ENCODE data around the gene NAA60. TPM values are rescaled to one million over a fixed set of nuclear protein-coding genes. Genes with fewer than 3 reads are reported as not detected.

Gene NAA60
- total RNA-seq, 2 donors from 2014 or later, result 34.8 to 44.5 TPM

DNA sequence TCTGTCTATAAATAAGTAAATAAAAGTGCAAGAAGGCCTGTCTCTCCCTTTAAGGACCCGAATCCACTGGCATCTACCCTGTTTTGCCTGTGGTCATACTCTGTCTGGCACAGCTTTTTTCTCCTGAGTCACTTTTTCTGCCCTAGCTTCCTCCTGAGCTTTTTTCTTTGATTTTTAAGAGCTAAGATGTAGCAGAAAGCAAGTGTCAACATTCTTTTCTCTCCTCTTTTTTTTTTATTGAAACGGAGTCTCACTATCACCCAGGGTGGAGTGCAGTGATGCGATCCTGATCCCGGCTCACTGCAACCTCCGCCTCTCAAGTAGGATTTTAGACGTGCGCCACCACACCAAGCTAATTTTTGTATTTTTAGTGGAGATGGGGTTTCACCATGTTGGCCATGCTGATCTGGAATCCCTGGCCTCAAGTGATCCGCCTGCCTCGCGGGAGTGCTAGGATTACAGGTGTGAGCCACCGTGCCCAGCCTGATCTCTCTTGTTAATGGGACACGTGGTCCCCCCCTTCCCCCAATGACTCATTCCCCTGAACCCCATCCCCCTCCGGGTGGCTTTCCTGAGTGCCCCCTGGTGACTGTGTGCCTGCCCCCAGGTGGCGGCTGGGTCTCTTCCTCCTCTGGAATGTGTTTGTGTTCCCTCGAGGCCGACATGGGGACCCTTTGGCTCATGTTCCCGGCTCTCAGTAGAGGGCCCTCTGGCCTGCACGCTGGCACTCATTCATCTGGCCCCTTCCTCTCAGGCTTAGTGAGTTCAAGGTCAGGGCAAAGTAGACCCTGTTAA lies 37.6 kb downstream of the NAA60 start:
- ATAC-seq, result no peak
- peaks cover 11% of the 10 kb centered on the region for H3K36me3 Mint-ChIP-seq (ENCODE audit: low read depth)
- peaks cover 2% of the 10 kb centered on the region for H3K4me1 Mint-ChIP-seq
- no peak for DNase-seq
- no peak overlapping the region for H3K27ac Mint-ChIP-seq
- no peaks in the 10 kb centered on the region for H3K9me3 ChIP-seq (ENCODE audit: control insufficient read depth, low read length, poor library complexity, severe bottlenecking)
- no peaks in the 10 kb centered on the region for H3K27me3 Mint-ChIP-seq
- peak overlapping the region; percentile 52 for H3K4me3 Mint-ChIP-seq

DNA sequence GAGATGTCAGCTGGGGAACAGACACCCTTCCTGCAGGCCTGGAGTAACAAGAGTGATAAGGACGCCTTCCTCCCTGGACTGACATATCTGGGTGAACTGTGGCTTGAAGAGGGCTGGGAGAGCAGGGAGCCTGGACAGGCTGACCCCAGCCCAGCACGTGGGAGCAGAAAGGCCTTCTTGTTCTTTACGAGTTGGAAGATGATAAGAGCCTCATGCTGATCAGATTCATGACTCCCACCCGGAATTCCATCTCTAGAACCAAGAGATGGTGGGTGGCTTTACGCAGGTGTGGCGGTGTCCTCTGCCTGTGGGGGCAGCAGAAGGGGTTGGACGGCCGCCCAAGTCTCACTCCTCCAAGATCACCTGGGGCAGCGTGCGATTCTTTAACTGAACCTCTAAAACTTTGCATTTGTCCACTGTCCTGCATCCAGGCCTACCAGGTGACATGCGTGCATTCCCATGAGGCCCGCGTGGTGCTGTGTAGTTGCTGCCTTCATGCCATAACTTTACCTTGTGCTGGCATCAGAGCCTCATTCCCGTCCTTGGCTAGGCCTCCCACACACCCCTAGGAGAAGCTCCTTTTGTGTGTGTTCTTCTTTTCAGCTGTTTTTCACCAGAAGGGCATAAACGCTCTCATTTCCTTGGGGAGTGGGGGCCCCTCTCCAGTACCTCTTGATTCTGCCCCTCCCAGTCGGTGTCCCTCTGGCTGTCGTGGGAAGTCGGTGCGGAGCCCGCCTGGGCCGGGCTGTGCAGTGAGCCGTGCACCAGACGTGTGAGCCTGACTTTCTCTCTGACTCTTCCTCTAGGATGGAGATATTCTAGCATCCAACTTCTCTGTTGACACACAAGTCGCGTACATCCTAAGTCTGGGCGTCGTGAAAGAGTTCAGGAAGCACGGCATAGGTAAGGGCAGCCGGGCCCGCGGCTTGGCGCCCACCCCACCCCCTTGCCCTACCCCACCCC lies 38.5 kb downstream of the NAA60 start:
- Mint-ChIP-seq H3K27ac (no peak overlapping the region), H3K27me3 (no peaks in the 10 kb centered on the region), H3K36me3 (ENCODE audit: low read depth) (peaks cover 11% of the 10 kb centered on the region), H3K4me3 (no peak overlapping the region), H3K4me1 (peaks cover 2% of the 10 kb centered on the region)
- ATAC-seq, result no peak
- H3K9me3 ChIP-seq (ENCODE audit: control insufficient read depth, low read length, poor library complexity, severe bottlenecking), result no peaks in the 10 kb centered on the region
- DNase-seq, result no peak

DNA sequence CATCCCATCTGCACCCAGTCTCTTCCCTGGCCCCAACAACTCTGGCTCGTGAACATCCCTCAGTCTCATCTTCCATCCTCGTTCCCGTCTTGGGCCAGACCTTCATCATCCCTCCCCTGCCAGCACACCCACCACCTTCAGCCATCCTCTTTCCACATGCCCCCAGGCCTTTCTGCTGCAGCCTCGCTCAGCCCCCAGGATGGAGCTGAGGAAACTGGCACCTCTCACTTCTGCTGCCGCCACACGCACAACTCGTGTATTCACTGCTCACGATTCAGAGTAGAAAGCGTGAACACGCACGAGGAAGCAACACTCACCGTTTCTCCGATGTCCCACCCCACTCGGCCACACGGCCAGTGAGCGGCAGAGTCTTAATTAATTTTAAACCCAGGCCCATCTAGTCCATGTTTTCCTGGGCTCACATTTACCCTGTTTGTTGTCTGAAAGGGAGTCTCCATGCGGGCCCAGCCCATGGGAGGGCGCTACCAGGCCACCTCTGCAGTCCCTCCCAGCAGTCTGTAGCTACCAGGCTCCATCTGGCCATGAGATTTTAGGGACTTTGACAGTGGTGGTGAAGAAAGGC lies 39.3 kb downstream of the NAA60 start:
- ATAC-seq (no peak), DNase-seq (no peak)
- peaks cover 2% of the 10 kb centered on the region for H3K4me1 Mint-ChIP-seq
- no peak overlapping the region for H3K4me3 Mint-ChIP-seq
- H3K27ac Mint-ChIP-seq, result peak overlapping the region; percentile 86
- H3K36me3 Mint-ChIP-seq (ENCODE audit: low read depth), result peaks cover 11% of the 10 kb centered on the region
- H3K9me3 ChIP-seq (ENCODE audit: control insufficient read depth, low read length, poor library complexity, severe bottlenecking), result no peaks in the 10 kb centered on the region
- H3K27me3 Mint-ChIP-seq, result no peaks in the 10 kb centered on the region

DNA sequence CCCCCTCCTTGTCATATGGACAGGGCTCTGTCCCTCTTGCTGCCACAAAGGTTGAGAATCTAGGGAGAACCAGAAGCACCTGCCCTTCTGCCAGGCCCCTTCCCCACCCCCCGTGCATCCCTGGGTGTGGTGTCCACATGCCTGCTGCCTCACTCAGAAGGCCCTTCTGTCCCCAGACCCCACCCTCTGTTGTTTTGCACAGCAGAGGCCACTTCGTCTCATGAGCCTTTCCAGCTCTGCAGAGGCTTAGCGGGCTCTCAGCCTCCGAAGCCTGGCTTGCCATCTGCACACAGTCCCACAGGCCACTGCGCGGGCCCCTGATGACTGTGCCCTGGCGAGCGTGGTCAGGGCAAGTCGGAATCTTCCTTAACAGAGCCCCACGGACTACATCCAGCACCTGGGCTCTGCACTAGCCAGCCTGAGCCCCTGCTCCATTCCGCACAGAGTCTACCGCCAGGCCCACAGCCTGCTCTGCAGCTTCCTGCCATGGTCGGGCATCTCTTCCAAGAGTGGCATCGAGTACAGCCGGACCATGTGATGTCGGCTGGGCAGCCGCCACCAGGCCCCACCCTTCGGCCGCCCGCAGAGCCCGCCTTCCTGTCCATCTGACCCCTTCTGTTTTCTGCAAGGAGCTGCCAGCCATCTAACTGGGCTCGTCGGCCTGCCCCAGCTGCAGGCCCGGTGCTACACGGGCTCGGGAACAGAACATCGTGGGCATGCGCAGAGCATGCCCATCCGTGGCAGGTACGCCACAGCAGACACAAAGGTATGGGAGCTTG lies 41.0 kb downstream of the NAA60 start:
- no peaks in the 10 kb centered on the region for H3K9me3 ChIP-seq (ENCODE audit: control insufficient read depth, low read length, poor library complexity, severe bottlenecking)
- DNase-seq, result no peak
- Mint-ChIP-seq H3K4me1 (peaks cover 2% of the 10 kb centered on the region), H3K36me3 (ENCODE audit: low read depth) (peaks cover 9% of the 10 kb centered on the region), H3K27ac (no peak overlapping the region), H3K4me3 (no peak overlapping the region), H3K27me3 (no peaks in the 10 kb centered on the region)
- ATAC-seq, result no peak

- Mint-ChIP-seq H3K27me3 (no peaks in the 10 kb centered on the region), H3K4me1 (peaks cover 2% of the 10 kb centered on the region), H3K36me3 (ENCODE audit: low read depth) (peaks cover 7% of the 10 kb centered on the region), H3K4me3 (no peak overlapping the region), H3K27ac (no peak overlapping the region)
- DNase-seq (no peak), ATAC-seq (no peak)
- no peaks in the 10 kb centered on the region for H3K9me3 ChIP-seq (ENCODE audit: control insufficient read depth, low read length, poor library complexity, severe bottlenecking)
Measured at GRCh38 chr16:3485097-3485745, 41.7 kb downstream of the NAA60 start.

DNA sequence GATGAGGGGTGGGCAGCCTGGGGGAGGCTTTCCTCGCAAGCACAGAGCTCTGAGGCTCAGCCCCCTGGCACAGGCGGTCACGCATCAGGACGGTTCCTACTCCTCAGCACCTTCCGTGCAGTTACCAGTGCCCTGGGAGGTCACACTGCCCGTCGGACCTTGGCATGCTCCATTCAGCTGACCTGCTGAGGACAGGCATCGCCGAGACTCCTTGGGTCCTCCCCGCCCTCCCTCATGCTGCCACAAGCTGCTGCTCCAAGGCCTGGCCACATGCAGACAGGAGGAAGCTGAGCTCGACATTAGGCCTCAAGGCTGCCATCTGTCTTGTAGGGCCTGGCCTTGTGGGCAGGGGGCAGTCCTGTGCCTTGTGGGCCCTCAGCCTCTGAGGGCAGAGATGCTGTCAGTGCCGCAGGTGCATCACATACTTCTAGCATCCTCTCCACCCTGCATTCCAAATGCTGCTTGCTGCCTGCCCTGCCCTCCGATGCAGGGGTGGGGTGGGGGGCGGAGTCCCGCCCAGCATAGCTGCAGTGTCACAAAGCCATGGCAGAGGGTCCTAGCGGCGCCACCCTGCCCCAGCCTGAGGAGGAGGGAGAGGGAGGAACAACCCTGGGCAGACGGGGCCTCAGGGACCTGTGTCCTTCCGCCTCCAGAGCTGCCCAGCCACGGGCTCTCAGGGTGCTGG lies 42.5 kb downstream of the NAA60 start:
- no peaks in the 10 kb centered on the region for H3K27me3 Mint-ChIP-seq
- peaks cover 7% of the 10 kb centered on the region for H3K36me3 Mint-ChIP-seq (ENCODE audit: low read depth)
- H3K9me3 ChIP-seq (ENCODE audit: control insufficient read depth, low read length, poor library complexity, severe bottlenecking), result no peaks in the 10 kb centered on the region
- no peak for ATAC-seq
- peaks cover 2% of the 10 kb centered on the region for H3K4me1 Mint-ChIP-seq
- DNase-seq, result no peak
- H3K4me3 Mint-ChIP-seq, result no peak overlapping the region
- H3K27ac Mint-ChIP-seq, result no peak overlapping the region

DNA sequence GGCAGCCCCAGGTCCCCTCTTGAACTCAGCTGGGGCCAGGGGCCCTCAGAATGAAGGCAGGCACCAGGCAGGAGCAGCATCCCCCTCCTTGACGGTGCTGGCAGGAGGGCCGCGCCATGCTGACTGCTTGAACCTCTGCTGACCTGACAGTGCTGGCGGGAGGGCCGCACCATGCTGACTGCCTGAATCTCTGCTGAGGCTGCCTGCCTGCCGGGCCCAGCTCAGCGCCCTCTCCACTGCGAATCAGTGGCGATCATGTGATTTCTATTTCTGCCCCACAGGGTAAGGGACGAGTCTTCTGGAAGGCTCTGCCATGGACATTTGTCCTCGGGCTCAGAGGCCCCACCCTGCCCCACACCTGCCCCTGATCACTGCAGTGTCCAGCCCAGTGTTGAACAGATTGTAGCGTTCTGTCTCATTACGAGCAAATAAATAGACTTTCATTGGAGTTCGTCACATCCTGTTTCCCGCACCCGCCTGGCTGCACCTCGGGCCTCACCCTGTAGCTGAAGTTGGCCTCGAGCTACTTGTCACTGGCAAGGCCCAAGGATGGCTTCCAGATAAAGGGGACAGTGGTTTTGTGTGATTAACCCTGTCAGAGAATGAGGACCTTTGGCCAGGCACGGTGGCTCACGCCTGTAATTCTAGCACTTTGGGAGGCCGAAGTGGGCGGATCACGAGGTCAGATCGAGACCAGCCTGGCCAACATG lies 43.2 kb downstream of the NAA60 start:
- Mint-ChIP-seq H3K4me3 (no peak overlapping the region), H3K27me3 (no peaks in the 10 kb centered on the region), H3K36me3 (ENCODE audit: low read depth) (peaks cover 7% of the 10 kb centered on the region), H3K4me1 (peaks cover 4% of the 10 kb centered on the region), H3K27ac (no peak overlapping the region)
- ATAC-seq, result no peak
- no peaks in the 10 kb centered on the region for H3K9me3 ChIP-seq (ENCODE audit: control insufficient read depth, low read length, poor library complexity, severe bottlenecking)
- no peak for DNase-seq

- peaks cover 4% of the 10 kb centered on the region for H3K4me1 Mint-ChIP-seq
Measured at GRCh38 chr16:3487521-3488410, 44.3 kb downstream of the NAA60 start.

DNA sequence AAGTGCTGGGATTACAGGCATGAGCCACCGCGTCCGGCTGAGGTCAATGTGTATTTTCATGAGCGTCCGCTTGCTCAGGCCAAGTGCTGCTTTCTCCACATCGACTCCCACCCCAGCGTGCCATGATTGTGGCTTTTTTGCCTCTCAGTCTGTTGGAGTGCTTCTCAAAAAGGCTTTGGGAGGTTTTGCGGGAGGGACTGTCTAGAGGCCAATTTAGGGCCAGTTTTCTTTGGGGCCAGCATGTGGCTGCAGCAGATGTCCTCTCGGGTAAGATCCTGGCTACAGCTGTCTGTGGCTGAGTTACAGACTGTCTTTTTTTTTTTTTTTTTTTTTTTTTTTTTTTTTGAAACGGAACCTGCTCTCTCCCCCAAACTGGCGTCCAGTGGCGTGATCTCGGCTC lies 45.3 kb downstream of the NAA60 start:
- H3K9me3 ChIP-seq (ENCODE audit: control insufficient read depth, low read length, poor library complexity, severe bottlenecking), result no peaks in the 10 kb centered on the region
- H3K4me1 Mint-ChIP-seq, result peaks cover 2% of the 10 kb centered on the region
- no peak overlapping the region for H3K27ac Mint-ChIP-seq
- H3K4me3 Mint-ChIP-seq, result no peak overlapping the region
- H3K36me3 Mint-ChIP-seq (ENCODE audit: low read depth), result peaks cover 2% of the 10 kb centered on the region
- ATAC-seq (no peak), DNase-seq (no peak)
- H3K27me3 Mint-ChIP-seq, result no peaks in the 10 kb centered on the region

More at GRCh38 chr16:3487521-3488410, 44.3 kb downstream of the NAA60 start:
- Mint-ChIP-seq H3K27ac (no peak overlapping the region), H3K36me3 (ENCODE audit: low read depth) (peaks cover 5% of the 10 kb centered on the region), H3K4me3 (peak overlapping the region; percentile 19), H3K27me3 (no peaks in the 10 kb centered on the region)
- H3K9me3 ChIP-seq (ENCODE audit: control insufficient read depth, low read length, poor library complexity, severe bottlenecking), result no peaks in the 10 kb centered on the region
- DNase-seq (no peak), ATAC-seq (no peak)

GRCh38 chr16:3490911-3491629 lies 47.6 kb downstream of the NAA60 start:
- ATAC-seq, result no peak
- H3K36me3 Mint-ChIP-seq (ENCODE audit: low read depth), result no peaks in the 10 kb centered on the region
- H3K4me3 Mint-ChIP-seq, result no peak overlapping the region
- H3K27me3 Mint-ChIP-seq, result no peaks in the 10 kb centered on the region
- H3K4me1 Mint-ChIP-seq, result peaks cover 2% of the 10 kb centered on the region
- peak overlapping the region; percentile 66 for H3K27ac Mint-ChIP-seq
- H3K9me3 ChIP-seq (ENCODE audit: control insufficient read depth, low read length, poor library complexity, severe bottlenecking), result no peaks in the 10 kb centered on the region
- DNase-seq, result no peak

All from T-helper 17 cell (primary cell).